Testis (tissue), 2 donors: ENCODE measurements around the gene PCBP3.

Source experiments
- CTCF ChIP-seq, 3 experiments: fragments of 450-650 bp in 2 of 3; fragments of 200-600 bp in 1 of 3; sonication (generic) in 1 of 3; IDR thresholded peaks; one replicate each; pipeline ENCODE4 v1.5.1; 2016 to 2019; ENCODE audit warnings: antibody characterized with exemption in 3 of 3, mild to moderate bottlenecking in 2 of 3, moderate library complexity in 1 of 3
- POLR2A ChIP-seq: fragments of 450-650 bp; IDR thresholded peaks from one replicate; pipeline ENCODE4 v1.6.1; 2017; ENCODE audit warnings: antibody characterized with exemption, mild to moderate bottlenecking, moderate library complexity

- TF ChIP-seq CTCF (IDR thresholded peaks at IDR 0.05) = no peak
- TF ChIP-seq POLR2A = no peak
Observed at GRCh38 chr21:45827881-45828579, 184.5 kb downstream of the PCBP3 start.
